ENCODE results near the gene RNF114.

RNF114 gene

GRCh38 chr20:49904440-49905214 lies 31.6 kb upstream of the RNF114 start:
- DNase-seq (ENCODE audit: low read depth): no peak

GRCh38 chr20:49905415-49906091 lies 30.6 kb upstream of the RNF114 start:
- no peak for DNase-seq (ENCODE audit: low read depth)

- no peak for DNase-seq (ENCODE audit: low read depth)
These were observed 30.0 kb upstream of the RNF114 start for GRCh38 chr20:49906101-49906604.

GRCh38 chr20:49906615-49907154 lies 29.5 kb upstream of the RNF114 start:
- no peak for DNase-seq (ENCODE audit: low read depth)

GRCh38 chr20:49907405-49908257 lies 28.6 kb upstream of the RNF114 start:
- no peak for DNase-seq (ENCODE audit: low read depth)

- DNase-seq (ENCODE audit: low read depth): no peak
These were observed 28.0 kb upstream of the RNF114 start for GRCh38 chr20:49908258-49908565.

GRCh38 chr20:49909499-49910339 lies 26.5 kb upstream of the RNF114 start:
- DNase-seq (ENCODE audit: low read depth): no peak

- no peak for DNase-seq (ENCODE audit: low read depth)
These were observed 25.9 kb upstream of the RNF114 start for GRCh38 chr20:49910340-49910706.

- peak; percentile 74 for DNase-seq (ENCODE audit: low read depth)
These were observed 22.7 kb upstream of the RNF114 start for GRCh38 chr20:49913399-49914047.

- no peak for DNase-seq (ENCODE audit: low read depth)
These were observed 21.7 kb upstream of the RNF114 start for GRCh38 chr20:49914310-49915117.

- no peak for DNase-seq (ENCODE audit: low read depth)
These were observed 21.1 kb upstream of the RNF114 start for GRCh38 chr20:49915118-49915379.

GRCh38 chr20:49915380-49916145 lies 20.6 kb upstream of the RNF114 start, which contains the start of gene SPATA2:
SPATA2 (minus strand) TSS chr20:49915529; CDS start chr20:49908490, 7,039 bp downstream.
- DNase-seq (ENCODE audit: low read depth): peak; percentile 94

- no peak for DNase-seq (ENCODE audit: low read depth)
These were observed 19.8 kb upstream of the RNF114 start for GRCh38 chr20:49916146-49917002.

- no peak for DNase-seq (ENCODE audit: low read depth)
These were observed 17.8 kb upstream of the RNF114 start for GRCh38 chr20:49918446-49918845.

GRCh38 chr20:49919009-49919408 lies 17.2 kb upstream of the RNF114 start:
- DNase-seq (ENCODE audit: low read depth): no peak

- DNase-seq (ENCODE audit: low read depth): no peak
These were observed 16.7 kb upstream of the RNF114 start for GRCh38 chr20:49919461-49919860.

GRCh38 chr20:49924247-49924646 lies 11.9 kb upstream of the RNF114 start:
- peak; percentile 60 for DNase-seq (ENCODE audit: low read depth)

GRCh38 chr20:49925901-49926454 lies 10.2 kb upstream of the RNF114 start:
- no peak for DNase-seq (ENCODE audit: low read depth)
